ENCODE measurements around the gene TCTN2. TPM values are rescaled to one million over a fixed set of nuclear protein-coding genes. Genes with fewer than 3 reads are reported as not detected.

The TCTN2 gene
- total and polyA plus RNA-seq, 9 of the 15 experiments (the other 6 are each of a cell fraction or from before 2014, with no cell fraction given): 0.58 to 5.5 (median 3.6) TPM

GRCh38 chr12:123743002-123743401 lies 72.1 kb downstream of the TCTN2 start (continued):
- TF ChIP-seq NR1H2 (CRISPR knock-in tag; IDR thresholded peaks at IDR 0.05) (no peak), HMBOX1 (IDR thresholded peaks at IDR 0.05) (no peak), NR2C2 (CRISPR knock-in tag; IDR thresholded peaks at IDR 0.05) (peak; percentile 76), NR2C2 (tag; IDR thresholded peaks at IDR 0.05) (peak; percentile 33; the same call in 1 of the 2 replicates), ZNF146 (CRISPR knock-in tag; IDR thresholded peaks at IDR 0.05; ENCODE audit: unreplicated experiment) (no peak), E4F1 (CRISPR knock-in tag; IDR thresholded peaks at IDR 0.05; ENCODE audit: borderline replicate concordance) (no peak), CBX1 (IDR thresholded peaks at IDR 0.05; ENCODE audit: low read depth) (no peak), TAF15 (IDR thresholded peaks at IDR 0.05; ENCODE audit: low read depth, low read length) (no peak), TCF15 (CRISPR knock-in tag; IDR thresholded peaks at IDR 0.05) (no peak), DDX20 (tag; IDR thresholded peaks at IDR 0.05; ENCODE audit: low read depth) (no peak), MEIS2 (IDR thresholded peaks at IDR 0.05; ENCODE audit: partially characterized antibody) (peak; percentile 65), SMC3 (conservative IDR thresholded peaks at IDR 0.05; ENCODE audit: insufficient read depth, low read depth, low read length) (no peak)
- TF ChIP-seq, protein P1, sequence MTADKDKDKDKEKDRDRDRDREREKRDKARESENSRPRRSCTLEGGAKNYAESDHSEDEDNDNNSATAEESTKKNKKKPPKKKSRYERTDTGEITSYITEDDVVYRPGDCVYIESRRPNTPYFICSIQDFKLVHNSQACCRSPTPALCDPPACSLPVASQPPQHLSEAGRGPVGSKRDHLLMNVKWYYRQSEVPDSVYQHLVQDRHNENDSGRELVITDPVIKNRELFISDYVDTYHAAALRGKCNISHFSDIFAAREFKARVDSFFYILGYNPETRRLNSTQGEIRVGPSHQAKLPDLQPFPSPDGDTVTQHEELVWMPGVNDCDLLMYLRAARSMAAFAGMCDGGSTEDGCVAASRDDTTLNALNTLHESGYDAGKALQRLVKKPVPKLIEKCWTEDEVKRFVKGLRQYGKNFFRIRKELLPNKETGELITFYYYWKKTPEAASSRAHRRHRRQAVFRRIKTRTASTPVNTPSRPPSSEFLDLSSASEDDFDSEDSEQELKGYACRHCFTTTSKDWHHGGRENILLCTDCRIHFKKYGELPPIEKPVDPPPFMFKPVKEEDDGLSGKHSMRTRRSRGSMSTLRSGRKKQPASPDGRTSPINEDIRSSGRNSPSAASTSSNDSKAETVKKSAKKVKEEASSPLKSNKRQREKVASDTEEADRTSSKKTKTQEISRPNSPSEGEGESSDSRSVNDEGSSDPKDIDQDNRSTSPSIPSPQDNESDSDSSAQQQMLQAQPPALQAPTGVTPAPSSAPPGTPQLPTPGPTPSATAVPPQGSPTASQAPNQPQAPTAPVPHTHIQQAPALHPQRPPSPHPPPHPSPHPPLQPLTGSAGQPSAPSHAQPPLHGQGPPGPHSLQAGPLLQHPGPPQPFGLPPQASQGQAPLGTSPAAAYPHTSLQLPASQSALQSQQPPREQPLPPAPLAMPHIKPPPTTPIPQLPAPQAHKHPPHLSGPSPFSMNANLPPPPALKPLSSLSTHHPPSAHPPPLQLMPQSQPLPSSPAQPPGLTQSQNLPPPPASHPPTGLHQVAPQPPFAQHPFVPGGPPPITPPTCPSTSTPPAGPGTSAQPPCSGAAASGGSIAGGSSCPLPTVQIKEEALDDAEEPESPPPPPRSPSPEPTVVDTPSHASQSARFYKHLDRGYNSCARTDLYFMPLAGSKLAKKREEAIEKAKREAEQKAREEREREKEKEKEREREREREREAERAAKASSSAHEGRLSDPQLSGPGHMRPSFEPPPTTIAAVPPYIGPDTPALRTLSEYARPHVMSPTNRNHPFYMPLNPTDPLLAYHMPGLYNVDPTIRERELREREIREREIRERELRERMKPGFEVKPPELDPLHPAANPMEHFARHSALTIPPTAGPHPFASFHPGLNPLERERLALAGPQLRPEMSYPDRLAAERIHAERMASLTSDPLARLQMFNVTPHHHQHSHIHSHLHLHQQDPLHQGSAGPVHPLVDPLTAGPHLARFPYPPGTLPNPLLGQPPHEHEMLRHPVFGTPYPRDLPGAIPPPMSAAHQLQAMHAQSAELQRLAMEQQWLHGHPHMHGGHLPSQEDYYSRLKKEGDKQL (CRISPR knock-in tag; IDR thresholded peaks at IDR 0.05; ENCODE audit: borderline replicate concordance): no peak
- TF ChIP-seq, protein P2, sequence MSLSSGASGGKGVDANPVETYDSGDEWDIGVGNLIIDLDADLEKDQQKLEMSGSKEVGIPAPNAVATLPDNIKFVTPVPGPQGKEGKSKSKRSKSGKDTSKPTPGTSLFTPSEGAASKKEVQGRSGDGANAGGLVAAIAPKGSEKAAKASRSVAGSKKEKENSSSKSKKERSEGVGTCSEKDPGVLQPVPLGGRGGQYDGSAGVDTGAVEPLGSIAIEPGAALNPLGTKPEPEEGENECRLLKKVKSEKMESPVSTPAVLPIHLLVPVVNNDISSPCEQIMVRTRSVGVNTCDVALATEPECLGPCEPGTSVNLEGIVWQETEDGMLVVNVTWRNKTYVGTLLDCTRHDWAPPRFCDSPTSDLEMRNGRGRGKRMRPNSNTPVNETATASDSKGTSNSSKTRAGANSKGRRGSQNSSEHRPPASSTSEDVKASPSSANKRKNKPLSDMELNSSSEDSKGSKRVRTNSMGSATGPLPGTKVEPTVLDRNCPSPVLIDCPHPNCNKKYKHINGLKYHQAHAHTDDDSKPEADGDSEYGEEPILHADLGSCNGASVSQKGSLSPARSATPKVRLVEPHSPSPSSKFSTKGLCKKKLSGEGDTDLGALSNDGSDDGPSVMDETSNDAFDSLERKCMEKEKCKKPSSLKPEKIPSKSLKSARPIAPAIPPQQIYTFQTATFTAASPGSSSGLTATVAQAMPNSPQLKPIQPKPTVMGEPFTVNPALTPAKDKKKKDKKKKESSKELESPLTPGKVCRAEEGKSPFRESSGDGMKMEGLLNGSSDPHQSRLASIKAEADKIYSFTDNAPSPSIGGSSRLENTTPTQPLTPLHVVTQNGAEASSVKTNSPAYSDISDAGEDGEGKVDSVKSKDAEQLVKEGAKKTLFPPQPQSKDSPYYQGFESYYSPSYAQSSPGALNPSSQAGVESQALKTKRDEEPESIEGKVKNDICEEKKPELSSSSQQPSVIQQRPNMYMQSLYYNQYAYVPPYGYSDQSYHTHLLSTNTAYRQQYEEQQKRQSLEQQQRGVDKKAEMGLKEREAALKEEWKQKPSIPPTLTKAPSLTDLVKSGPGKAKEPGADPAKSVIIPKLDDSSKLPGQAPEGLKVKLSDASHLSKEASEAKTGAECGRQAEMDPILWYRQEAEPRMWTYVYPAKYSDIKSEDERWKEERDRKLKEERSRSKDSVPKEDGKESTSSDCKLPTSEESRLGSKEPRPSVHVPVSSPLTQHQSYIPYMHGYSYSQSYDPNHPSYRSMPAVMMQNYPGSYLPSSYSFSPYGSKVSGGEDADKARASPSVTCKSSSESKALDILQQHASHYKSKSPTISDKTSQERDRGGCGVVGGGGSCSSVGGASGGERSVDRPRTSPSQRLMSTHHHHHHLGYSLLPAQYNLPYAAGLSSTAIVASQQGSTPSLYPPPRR (CRISPR knock-in tag; IDR thresholded peaks at IDR 0.05; ENCODE audit: borderline replicate concordance): no peak

Data from K562 (cell line).